Gastrocnemius medialis (tissue), 4 donors: ENCODE data around the gene MACROD2.

Source experiments
- CTCF ChIP-seq, 5 experiments: fragments of 450-650 bp in 3 of 5; fragments of 200-600 bp in 2 of 5; sonication (generic) in 2 of 5; IDR thresholded peaks in 4 of 5; conservative IDR thresholded peaks in 1 of 5; 1 replicate in 4 of 5; 2 replicates in 1 of 5; pipeline ENCODE4 v1.5.1; 2016 to 2019; ENCODE audit warnings: antibody characterized with exemption in 5 of 5, mild to moderate bottlenecking in 3 of 5, moderate library complexity in 3 of 5
- POLR2A ChIP-seq, 2 donors: fragments of 450-650 bp; IDR thresholded peaks; one replicate each; pipeline ENCODE4 v1.6.1; 2017; ENCODE audit warnings: antibody characterized with exemption in 2 of 2, mild to moderate bottlenecking in 2 of 2, moderate library complexity in 2 of 2

- no peak for TF ChIP-seq CTCF (IDR thresholded peaks at IDR 0.05 in 4 of 5, conservative IDR thresholded peaks at IDR 0.05 in 1 of 5)
- TF ChIP-seq POLR2A (IDR thresholded peaks at IDR 0.05) = no peak
Observed at GRCh38 chr20:15716256-15716655, 1720.9 kb downstream of the MACROD2 start.
